Esophagus (tissue), 2 donors: Measurements from ENCODE around the gene ARV1. TPM values are rescaled to one million over a fixed set of nuclear protein-coding genes. Genes with fewer than 3 reads are reported as not detected.
"Not testable (repeated sequence)": the region's sequence is repeated elsewhere in the genome, so short reads cannot be mapped to it uniquely, and the experiment has no call there.

Source experiments
- H3K27ac ChIP-seq, 2 donors: one replicate each; pipeline ENCODE4 v1.5.1; 2013; ENCODE audit warnings: low read depth in 2 of 2, mild to moderate bottlenecking in 2 of 2, inconsistent platforms in 1 of 2, low read length in 1 of 2, moderate library complexity in 1 of 2
- H3K27me3 ChIP-seq, 2 donors: one replicate each; pipeline ENCODE4 v1.6.1; 2013; ENCODE audit warnings: low read length in 2 of 2, control low read depth in 1 of 2, mild to moderate bottlenecking in 1 of 2; ENCODE audit not compliant: insufficient read depth in 2 of 2, control insufficient read depth in 1 of 2
- H3K36me3 ChIP-seq, 2 donors: one replicate each; pipeline ENCODE4 v1.6.1; 2013; ENCODE audit warnings: low read length in 1 of 2; ENCODE audit not compliant: control insufficient read depth in 2 of 2, insufficient read depth in 2 of 2
- H3K4me1 ChIP-seq, 2 donors: one replicate each; pipeline ENCODE4 v1.6.1; 2013; ENCODE audit warnings: low read length in 1 of 2; ENCODE audit not compliant: control insufficient read depth in 2 of 2, insufficient read depth in 2 of 2
- H3K4me3 ChIP-seq, 2 donors: one replicate each; pipeline ENCODE4 v1.5.1; 2013; ENCODE audit warnings: low read length in 2 of 2, mild to moderate bottlenecking in 2 of 2, low read depth in 1 of 2, moderate library complexity in 1 of 2
- H3K9me3 ChIP-seq, 2 donors: one replicate each; pipeline ENCODE4 v1.6.1; 2013; ENCODE audit warnings: mild to moderate bottlenecking in 2 of 2, low read depth in 1 of 2, low read length in 1 of 2, moderate library complexity in 1 of 2; ENCODE audit not compliant: control insufficient read depth in 2 of 2, insufficient read depth in 1 of 2
- WGBS, 2 donors: extraction: QIAGEN DNeasy Blood & Tissue Kit; methylation state at CpG; one replicate each; pipeline ENCODE4 v1.1.7; 2013; 5-methylcytosine and 5-hydroxymethylcytosine counted together
- polyA plus RNA-seq, 2 donors: library from polyadenylated mRNA; stranded (reverse); fragments of 200-250 nt; gene quantifications; one replicate each; pipeline ENCODE4 v1.2.3, GENCODE V29; 2013
- donor health status: healthy with polysubstance abuse.
- donor health status: Bipolar disorder and iron deficiency.

Gene ARV1
- polyA plus RNA-seq, 2 donors = 21.0 to 38.3 TPM

DNA sequence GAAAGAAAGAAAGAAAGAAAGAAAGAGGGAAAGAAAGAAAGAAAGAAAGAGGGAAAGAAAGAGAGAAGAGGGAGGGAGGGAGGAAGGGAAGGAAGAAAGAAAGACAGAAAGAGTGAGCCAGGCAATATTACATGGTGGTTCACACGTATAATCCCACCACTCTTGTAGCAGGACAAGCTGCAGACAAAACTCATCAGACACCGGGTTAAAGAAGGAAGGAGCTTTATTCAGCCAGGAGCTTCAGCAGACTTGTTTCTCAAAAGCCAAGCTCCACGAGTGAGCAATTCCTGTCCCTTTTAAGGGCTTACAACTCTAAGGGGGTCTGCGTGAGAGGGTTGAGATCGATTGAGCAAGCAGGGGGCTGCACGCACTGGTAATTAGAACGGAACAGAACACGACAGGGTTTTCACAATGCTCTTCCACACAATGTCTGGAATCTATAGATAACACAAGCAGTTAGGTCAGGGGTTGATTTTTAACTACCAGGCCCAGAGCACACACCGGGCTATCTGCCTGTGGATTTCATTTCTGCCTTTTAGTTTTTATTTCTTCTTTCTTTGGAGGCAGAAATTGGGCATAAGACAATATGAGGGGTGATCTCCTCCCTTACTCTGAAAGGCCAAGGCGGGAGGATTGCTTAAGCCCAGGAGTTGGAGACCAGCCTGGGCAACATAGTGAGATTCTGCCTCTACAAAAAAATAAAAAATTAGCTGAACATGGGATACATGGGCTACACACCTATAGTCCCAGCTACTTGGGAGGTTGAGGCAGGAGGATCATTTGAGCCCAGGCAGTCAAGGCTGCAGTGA is 67.2 kb downstream of the ARV1 start:
- H3K36me3 ChIP-seq, H3K4me1 ChIP-seq, H3K27me3 ChIP-seq, H3K9me3 ChIP-seq, H3K4me3 ChIP-seq, H3K27ac ChIP-seq: not testable (repeated sequence)
- 86 to 92% methylated on average over 10 of the region's 10 CpGs for WGBS, 2 donors

DNA sequence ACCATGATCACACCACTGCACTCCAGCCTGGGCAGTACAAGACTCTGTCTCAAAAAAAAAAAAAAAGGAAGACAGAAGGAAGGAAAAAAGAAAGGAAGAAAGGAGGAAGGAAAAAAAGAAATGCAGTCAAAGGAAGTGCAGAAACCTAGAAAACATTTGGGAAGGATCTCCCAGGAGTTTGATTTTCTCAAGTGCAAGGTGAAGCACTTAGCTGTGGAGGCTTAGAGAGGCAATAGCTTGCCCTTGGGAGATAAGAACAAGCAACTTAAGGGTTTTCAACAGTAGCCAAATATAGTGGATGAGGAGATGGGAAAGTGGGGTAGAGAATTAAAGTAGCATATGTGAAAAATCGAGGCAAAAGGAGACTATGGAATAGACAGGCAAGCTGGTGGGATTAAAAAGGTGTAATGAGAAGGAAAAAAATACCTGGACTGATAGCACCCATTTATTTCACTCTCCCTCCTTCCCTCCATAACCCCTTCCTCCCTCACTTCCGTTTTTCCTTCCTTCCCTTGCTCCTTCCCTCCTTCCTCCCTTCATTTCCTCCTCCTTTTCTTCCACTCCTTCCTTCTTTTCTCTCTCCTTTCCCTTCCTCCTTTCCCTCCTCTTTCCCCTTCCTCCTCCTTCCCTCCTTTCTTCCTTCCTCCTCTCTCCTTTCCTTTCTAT is 68.0 kb downstream of the ARV1 start:
- Histone ChIP-seq H3K36me3 (no peaks in the 10 kb centered on the region), H3K4me3 (no peak overlapping the region), H3K27me3 (no peaks in the 10 kb centered on the region), H3K27ac (no peak overlapping the region), H3K4me1 (no peaks in the 10 kb centered on the region), H3K9me3 (no peaks in the 10 kb centered on the region)
- 75 to 78% methylated on average over 2 of the region's 2 CpGs for WGBS, 2 donors

DNA sequence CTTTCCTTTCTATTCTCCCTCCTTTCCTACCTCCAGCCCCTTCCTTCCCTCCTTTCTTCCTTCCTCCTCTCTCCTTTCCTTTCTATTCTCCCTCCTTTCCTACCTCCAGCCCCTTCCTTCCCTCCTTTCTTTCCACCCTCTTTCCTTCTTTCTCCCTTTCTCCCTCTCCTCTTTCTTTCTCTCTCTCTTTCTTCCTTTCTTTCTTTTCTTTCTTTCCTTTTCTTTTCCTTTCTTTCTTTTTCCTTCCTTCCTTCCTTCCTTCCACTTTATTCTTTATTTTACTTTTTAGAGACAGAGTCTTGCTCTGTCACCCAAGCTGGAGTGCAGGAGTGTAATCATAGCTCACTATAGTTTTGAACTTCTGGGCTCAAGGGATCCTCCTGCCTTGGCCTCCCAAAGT is 68.6 kb downstream of the ARV1 start:
- H3K4me1 ChIP-seq, H3K9me3 ChIP-seq, H3K27ac ChIP-seq, H3K27me3 ChIP-seq, H3K4me3 ChIP-seq, H3K36me3 ChIP-seq: not testable (repeated sequence)

DNA sequence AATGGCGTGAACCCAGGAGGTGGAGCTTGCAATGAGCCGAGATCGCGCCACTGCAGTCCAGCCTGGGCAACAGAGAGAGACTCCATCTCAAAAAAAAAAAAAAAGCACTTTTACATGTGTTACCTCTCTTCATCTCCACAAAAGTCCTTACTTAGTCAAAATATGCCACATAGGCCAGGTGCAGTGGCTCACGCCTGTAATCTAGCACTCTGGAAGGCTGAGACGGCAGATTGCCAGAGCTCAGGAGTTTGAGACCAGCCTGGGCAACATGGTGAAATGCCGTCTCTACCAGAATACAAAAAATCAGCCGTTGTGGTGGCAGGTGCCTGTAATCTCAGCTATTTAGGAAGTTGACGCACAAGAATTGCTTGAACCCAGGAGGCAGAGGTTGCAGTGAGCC is 69.5 kb downstream of the ARV1 start:
- H3K4me1 ChIP-seq, H3K9me3 ChIP-seq, H3K27me3 ChIP-seq, H3K36me3 ChIP-seq, H3K4me3 ChIP-seq, H3K27ac ChIP-seq: not testable (repeated sequence)
- WGBS, 2 donors = 82 to 83% methylated on average over 9 of the region's 9 CpGs

DNA sequence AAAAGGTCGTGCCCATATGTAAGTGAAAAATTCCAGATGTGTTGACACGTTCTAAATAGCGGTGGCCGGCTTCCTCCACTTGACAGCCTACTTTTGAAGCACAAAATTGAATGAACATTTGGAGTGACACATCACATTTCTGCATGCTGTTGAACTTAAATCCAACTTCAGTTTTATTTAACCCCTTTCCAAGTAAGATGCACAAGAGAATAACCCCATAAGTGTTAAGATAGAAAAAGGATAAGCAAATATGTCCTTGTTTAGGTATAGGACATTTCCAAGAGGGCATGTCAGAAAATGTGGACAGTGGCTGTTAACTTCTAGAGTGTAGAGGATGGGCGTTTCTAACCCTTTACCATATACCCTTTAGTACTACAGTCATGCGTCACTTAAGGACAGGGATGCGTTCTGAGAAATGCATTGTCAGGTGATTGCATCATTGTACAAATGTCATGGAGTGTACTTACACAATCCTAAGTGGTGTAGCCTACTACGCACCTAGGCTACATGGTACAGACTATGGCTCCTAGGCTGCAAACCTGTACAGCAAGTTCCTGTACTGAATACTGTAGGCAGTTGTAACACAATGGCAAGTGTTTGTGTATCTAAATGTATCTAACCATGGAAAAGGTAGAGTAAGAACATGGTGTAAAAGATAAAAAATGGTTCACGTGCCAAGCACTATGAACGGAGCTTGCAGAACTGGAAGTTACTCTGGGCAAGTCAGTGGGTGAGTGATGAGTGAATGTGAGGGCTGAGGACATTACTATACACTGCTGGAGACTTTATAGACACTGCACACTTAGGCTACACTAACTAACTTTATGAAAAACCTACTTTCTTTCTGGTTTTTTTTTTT is 70.5 kb downstream of the ARV1 start:
- no peaks in the 10 kb centered on the region for H3K36me3 ChIP-seq

More for the DNA sequence above, 70.5 kb downstream of the ARV1 start:
- H3K27ac ChIP-seq = no peak overlapping the region
- no peaks in the 10 kb centered on the region for H3K9me3 ChIP-seq
- no peaks in the 10 kb centered on the region for H3K4me1 ChIP-seq
- H3K4me3 ChIP-seq = no peak overlapping the region
- H3K27me3 ChIP-seq = no peaks in the 10 kb centered on the region
- 67 to 68% methylated on average over 10 of the region's 10 CpGs for WGBS, 2 donors

Other genes starting within 250 kb of the ARV1 start
- under 1 TPM in 1 of 2 donors, not detected in 1; 0.06 TPM for gene CAPN9, start 231.7 kb upstream of the ARV1 start, polyA plus RNA-seq
- 1 to 10 TPM; 7.8 to 10.0 TPM for gene C1orf198, start 110.6 kb upstream of the ARV1 start, polyA plus RNA-seq
- 1 to 10 TPM; 5.0 to 7.6 TPM for gene TTC13, start 233 bp upstream of the ARV1 start, polyA plus RNA-seq
- 1 to 10 TPM; 6.1 to 6.7 TPM for gene FAM89A, start 61.2 kb downstream of the ARV1 start, polyA plus RNA-seq
- under 1 TPM in 1 of 2 donors, not detected in 1; under 0.01 TPM for gene TRIM67, start 183.0 kb downstream of the ARV1 start, polyA plus RNA-seq